Stimulated activated CD4-positive, alpha-beta T cell treated with anti-CD3 and anti-CD28 coated beads, Interleukin-1b, Interleukin-23, amount 100 ng/mL, for 24 hours (primary cell): Measurements from ENCODE around the gene CD84.

Experiments
- DNase-seq, 4 experiments: peaks; one replicate each; pipeline ENCODE4 v3.0.0-alpha.2; 2020; ENCODE audit warnings: low read depth in 4 of 4, low spot score in 1 of 4

CD84 gene

DNA sequence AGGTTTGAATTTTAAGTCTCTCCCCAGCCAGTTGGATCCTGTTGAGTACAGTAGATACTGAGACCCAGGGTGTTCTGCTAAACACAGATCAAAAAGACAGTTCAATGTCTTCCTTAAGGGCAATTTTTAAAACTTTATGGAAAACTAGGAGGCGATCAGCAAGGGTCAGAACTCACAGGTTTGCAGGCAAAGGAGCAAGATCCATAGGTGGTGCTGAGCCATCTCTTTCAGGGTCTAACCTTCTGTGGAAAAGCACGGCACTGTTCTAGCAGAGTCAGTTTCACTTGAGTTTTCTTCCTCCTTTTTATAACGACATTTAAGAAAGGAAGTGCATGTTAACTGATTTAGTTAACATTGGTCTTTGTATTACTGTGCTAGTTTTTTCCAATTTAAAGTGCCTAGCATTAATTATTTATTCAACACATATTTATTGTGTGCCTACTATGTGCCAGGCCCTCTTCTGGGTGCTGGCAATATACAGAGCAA, at the start of gene CD84:
TSS of gene CD84 (minus strand) at position 281 of the 486 bp plus-strand sequence. CDS start at position 222, 59 bp downstream.
- DNase-seq, result no peak

DNA sequence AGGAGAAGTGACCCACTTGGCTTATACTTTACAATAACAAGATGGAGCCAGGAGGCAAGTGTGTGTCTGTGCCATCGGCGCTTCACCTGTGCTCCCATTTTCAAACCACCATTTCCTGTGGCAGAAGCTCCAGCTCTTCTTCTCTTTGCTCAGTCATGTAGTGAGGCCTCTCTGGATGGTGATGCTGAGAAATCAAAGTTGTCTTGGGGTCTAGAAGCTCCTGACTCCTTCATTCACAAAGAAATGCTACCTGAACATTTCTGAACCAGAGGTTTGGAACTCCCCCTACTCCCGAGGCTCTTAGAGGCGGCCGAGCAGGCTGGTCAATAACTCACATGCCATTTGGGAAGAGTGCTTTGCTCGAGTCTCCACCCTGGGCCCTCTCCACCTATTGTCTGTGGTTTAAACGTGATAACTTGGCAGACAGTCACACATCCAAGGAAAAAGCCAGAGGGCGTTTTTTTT, 49.5 kb upstream of the CD84 start:
- DNase-seq, result no peak

DNA sequence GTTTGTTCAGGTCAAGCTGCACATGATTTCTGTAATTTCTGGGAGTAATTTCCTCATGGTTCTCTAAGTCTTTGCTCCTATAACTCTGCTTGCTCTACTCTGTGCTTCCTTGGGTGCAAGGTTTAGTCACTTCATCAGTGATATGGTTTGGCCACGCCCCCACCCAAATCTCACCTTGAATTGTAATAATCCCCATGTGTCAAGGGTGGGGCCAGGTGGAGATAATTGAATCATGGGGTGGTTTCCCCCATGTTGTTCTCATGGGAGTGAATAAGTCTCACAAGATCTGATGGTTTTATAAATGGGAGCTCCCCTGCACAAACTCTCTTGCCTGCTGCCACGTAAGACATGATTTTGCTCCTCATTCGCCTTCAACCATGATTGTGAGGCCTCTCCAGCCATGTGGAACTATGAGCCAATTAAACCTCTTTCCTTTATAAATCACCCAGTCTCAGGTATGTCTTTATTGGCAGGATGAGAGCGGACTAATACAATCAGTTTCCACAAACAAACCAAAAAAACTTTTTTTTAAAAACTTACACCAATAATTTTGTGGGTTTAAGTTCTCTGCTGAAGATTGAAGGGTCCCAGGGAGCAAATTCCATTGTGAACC, 48.5 kb upstream of the CD84 start:
- DNase-seq, result peak in 2 of 4 experiments; percentile 47 to 75

DNA sequence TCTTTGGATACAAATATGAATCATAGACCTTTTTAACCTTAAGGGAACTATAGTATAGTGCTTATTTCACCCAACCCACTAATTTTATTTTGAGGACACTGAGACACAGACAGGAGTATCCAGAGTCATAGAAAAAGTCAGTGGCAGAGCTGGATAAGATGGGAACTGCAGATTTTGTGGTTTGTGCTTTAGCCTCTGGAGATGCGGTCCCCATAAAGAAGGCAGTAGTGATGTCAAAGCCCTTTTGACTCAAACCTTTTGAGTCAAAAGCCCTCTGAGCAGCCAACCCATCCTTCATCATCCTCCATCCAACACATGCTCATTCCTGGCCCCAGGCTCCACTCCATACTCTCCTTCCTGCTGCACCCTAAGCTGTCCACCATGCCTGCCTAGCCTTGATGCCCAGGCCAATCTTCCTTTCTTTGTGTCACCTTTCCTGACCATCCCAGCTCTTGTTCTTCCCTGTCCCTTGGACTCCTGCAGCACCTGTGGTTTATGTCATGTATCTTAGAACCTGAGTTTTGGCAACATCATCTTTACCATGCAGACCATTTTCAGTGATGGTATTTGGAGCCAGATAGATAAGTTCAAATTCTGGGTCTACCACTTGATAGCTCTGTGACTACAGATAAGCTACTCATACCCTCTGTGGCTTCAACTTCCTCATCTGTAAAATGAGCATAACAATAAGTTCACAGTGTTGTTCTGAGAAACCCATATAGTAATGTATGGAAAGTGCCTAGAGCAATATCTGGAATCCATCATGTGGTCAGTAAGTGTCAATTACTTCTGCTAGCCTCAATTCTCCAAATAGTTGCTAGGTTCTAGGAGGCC, 47.4 kb upstream of the CD84 start:
- DNase-seq, result no peak

GRCh38 chr1:160625725-160626498, 46.6 kb upstream of the CD84 start:
- peak in 2 of 4 experiments; percentile 52 to 67 for DNase-seq

- DNase-seq, result no peak
Observed at GRCh38 chr1:160625321-160625720, 46.0 kb upstream of the CD84 start.

- no peak for DNase-seq
Observed at GRCh38 chr1:160624464-160624863, 45.2 kb upstream of the CD84 start.

DNA sequence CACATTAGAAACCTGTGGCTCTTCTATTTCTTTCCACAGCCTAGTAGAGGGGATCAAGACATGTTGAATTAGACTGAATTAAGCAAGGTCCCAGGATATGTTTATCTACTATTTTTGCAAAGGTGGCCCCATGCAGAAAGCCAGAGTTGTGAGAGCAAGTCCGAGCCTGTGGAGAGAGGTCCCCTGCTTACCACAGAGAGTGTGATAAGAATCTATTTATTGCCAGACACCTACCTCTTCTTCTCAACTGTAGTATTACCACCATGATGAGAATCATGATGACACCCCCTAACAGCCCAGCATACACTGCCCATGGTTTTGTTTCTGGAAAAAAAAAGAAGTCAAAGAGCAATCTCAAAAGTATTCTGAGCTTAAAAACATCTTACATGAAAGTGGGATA, 44.6 kb upstream of the CD84 start:
- DNase-seq, result no peak

DNA sequence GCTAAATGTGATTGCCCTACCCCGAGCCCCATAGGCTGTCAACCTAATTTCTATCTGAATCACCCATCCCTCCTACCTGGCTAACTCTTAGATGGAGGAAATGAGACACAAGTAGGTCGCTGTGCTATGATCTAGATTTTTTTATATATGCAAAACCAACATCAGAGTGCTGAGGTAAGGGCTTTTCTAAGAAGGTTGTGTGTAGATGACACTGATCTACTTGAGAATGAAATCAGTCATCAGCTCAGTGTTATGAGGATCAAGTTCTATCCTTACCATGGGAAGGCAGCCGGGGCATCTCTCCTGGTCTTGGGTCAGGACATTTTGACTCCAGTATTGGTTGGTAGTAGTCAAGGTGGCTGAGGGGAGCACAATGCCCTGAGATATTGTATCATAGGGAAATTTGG, 43.9 kb upstream of the CD84 start:
- no peak for DNase-seq

DNA sequence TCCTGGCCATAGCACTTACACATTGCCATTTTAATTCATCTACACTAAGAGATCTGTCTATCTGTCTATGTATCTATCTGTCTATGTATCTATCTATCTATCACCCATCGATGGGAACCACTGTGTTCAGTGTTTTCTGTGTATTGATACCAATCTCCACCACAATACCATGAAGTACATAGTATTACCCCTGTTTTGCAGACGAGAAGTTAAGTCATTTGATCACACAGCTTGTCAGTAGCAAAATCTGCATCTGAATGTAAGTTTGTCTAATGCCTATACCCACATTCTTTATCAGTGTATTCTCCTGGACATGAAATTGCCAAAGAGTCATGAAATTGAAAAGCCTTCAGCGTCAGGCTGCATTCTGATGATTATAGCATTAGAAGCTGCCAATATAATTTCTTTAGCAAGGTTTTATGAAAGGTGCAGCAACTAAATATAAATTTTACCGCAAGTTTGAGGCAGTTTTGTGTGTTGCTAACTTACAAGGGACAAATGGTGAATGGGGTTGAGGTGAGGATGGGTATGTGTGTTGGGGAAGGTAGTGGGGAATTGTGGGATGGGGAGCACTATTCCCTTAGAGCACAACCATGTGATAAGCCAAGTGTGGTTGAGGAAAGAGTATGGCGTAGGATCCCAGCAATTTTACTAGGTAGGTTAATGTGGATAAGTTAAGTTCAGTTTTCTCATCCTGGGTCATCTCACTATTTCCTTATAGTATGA, 43.4 kb upstream of the CD84 start:
- DNase-seq, result no peak

DNA sequence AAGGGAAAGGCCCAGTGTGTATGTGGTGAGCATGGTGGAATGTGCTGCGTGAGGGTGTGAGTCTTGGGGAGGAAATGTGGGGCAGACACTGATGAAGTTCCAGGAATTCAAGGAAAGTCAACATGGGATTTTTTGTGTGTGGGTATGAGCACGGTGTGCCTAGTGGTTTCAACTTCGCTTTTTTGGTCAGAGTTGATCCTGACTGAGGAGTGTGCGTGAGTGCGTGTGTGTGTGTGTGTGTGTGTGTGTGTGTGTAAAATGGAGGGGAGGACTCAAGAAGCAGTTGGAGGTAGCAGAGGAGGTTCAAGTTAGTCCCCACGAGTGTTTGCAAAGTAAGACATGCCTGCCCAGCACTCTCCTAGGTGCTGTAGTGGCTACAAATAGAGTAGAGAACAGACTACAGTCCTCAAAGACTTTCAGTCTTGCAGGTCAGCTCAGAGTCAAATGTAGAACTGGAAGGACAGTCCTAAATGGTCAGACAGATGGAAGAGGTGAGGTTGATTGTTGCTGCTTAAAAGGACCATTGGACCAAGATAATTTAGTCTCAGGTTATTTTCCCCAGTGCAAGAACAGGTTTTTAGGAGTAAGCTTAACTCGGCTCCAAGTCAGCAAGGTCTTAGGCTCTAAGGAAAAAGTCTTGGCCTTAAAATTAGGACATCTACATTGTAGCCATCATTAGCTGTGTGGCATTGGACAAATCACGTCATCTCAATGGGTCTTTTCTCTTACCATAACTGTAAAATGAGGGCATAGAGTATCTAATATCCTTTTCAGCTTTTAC, 42.5 kb upstream of the CD84 start:
- DNase-seq, result no peak

DNA sequence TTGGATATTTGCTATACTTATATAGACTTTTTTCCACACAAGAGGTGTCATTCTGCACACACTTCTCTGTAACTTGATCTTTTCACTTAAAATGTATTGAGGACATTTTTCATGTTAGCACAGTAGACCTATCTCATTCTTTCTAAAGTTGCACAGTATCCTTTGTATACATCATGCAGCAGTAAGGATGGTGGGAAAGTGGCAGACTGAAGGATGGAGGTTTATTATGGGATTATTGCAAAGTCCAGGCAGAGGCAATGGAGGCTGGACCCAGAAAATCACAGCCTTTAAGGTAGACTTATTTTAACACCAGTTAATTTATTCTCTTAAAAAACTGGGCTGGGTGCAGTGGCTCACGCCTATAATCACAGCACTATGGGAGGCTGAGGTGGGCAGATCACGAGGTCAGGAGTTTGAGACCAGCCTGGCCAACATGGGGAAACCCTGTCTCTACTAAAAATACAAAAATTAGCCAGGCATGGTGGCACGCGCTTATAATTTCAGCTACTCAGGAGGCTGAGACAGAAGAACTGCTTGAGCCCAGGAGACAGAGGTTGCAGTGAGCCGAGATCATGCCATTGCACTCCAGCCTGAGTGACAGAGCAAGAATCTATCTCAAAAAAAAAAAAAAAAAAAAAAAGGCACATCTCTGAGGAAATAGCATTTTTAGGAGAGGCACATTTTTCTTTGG, 41.8 kb upstream of the CD84 start:
- no peak for DNase-seq

- no peak for DNase-seq
Observed at GRCh38 chr1:160619742-160620277, 40.5 kb upstream of the CD84 start.

GRCh38 chr1:160618763-160619274, 39.5 kb upstream of the CD84 start:
- DNase-seq, result no peak

- DNase-seq, result no peak
Observed at GRCh38 chr1:160618327-160618726, 39.0 kb upstream of the CD84 start.

DNA sequence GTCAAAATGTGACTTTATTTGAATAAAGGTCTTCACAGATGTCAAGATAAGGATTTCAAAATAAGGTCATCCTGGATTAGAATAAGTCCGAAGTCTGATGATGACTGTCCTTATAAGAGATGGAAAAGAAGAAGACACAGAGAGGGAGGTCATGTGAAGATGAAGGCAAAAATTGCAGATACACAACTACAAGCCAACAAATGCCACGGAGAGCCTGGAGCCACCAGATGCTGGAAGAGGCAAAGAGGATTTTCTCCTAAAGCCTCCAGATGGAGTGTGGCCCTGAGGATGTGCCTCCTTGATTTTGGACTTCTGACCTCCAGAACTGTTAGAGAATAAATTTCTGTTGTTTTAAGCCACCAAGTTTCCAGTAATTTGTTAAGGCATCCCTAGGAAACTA, 36.4 kb upstream of the CD84 start:
- no peak for DNase-seq

DNA sequence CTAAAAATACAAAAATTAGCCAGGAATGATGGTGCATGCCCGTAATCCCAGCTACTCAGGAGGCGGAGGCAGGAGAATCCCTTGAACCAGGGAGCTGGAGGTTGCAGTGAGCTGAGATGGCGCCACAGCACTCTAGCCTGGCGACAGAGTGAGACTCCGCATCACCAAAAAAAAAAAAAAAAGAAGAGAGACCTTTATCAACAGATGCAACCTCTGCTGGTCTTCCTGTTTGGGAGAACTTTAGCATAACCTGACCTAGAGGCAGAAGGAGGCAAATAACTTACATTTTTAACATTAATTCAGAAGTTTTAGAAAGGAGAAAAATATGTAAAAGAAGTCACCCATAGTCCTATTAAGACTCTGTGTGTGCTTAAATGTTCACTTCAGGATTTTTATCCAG, 35.1 kb upstream of the CD84 start:
- DNase-seq, result no peak

- DNase-seq, result no peak
Observed at GRCh38 chr1:160612613-160613218, 33.4 kb upstream of the CD84 start.
